GM18520 (cell line): ENCODE data around the gene SLC36A4.
"Not testable (repeated sequence)": the region's sequence is repeated elsewhere in the genome, so short reads cannot be mapped to it uniquely, and the experiment has no call there.

Experiments
- ATAC-seq: cut with Tn5 transposase; IDR thresholded peaks from one replicate; pipeline ENCODE4 v1.9.1; 2021; ENCODE audit not compliant: unreplicated experiment

The SLC36A4 gene

GRCh38 chr11:93123351-93123898, 74.4 kb downstream of the SLC36A4 start:
- no peak for ATAC-seq

- no peak for ATAC-seq
These were observed 75.1 kb downstream of the SLC36A4 start for GRCh38 chr11:93122535-93123235.

- no peak for ATAC-seq
These were observed 79.5 kb downstream of the SLC36A4 start for GRCh38 chr11:93118276-93118675.

- ATAC-seq: no peak
These were observed 80.2 kb downstream of the SLC36A4 start for GRCh38 chr11:93117565-93117964.

- ATAC-seq: no peak
These were observed 81.0 kb downstream of the SLC36A4 start for GRCh38 chr11:93116641-93117441.

GRCh38 chr11:93114304-93114703, 83.5 kb downstream of the SLC36A4 start:
- ATAC-seq: no peak

- no peak for ATAC-seq
These were observed 84.0 kb downstream of the SLC36A4 start for GRCh38 chr11:93113824-93114223.

- not testable (repeated sequence) for ATAC-seq
These were observed 86.6 kb downstream of the SLC36A4 start for GRCh38 chr11:93111147-93111546.

GRCh38 chr11:93100211-93100610, 97.6 kb downstream of the SLC36A4 start:
- ATAC-seq: no peak

GRCh38 chr11:93099806-93100205, 98.0 kb downstream of the SLC36A4 start:
- no peak for ATAC-seq
